Naive thymus-derived CD8-positive, alpha-beta T cell (primary cell): ENCODE measurements around the gene MYO18B. TPM values are rescaled to one million over a fixed set of nuclear protein-coding genes. Genes with fewer than 3 reads are reported as not detected.

ENCODE experiments used
- ATAC-seq, 2 donors: fragments of 150-1000 bp; cut with Tn5 transposase in 1 of 2; sonication (Bioruptor Pico), chemical (Tn5 transposase) in 1 of 2; 1 replicate in 1 of 2; 2 replicates in 1 of 2; pipeline ENCODE4 v1.10.0; 2021; ENCODE audit warnings: mild to moderate bottlenecking in 2 of 2, moderate library complexity in 2 of 2
- POLR2A ChIA-PET: fragments of 350-600 bp; sonication (Branson Sonifier 250); formaldehyde crosslinking; loops from one replicate; lab custom pipeline; 2021; ENCODE audit warnings: antibody characterized with exemption; lab: Charles Lee
- DNase-seq, 10 donors: peaks; one replicate each; pipeline versions ENCODE4 v3.0.0 to v3.0.0-alpha.2; 2020 to 2022
- H3K27ac Mint-ChIP-seq, 10 donors: one replicate each; pipeline ENCODE4 v1.8.0; 2020 to 2022; ENCODE audit warnings: mild to moderate bottlenecking in 10 of 10, mixed read lengths in 10 of 10, moderate library complexity in 4 of 10, inconsistent platforms in 1 of 10
- H3K27me3 Mint-ChIP-seq, 5 donors: one replicate each; pipeline ENCODE4 v1.8.0; 2021 to 2022; ENCODE audit warnings: mixed read lengths in 5 of 5
- H3K36me3 Mint-ChIP-seq, 3 donors: one replicate each; pipeline ENCODE4 v1.8.0; 2020 to 2022; ENCODE audit warnings: mixed read lengths in 3 of 3, mild to moderate bottlenecking in 2 of 3, inconsistent platforms in 1 of 3
- H3K4me1 Mint-ChIP-seq, 4 donors: one replicate each; pipeline ENCODE4 v1.8.0; 2021 to 2022; ENCODE audit warnings: mixed read lengths in 4 of 4
- H3K4me3 Mint-ChIP-seq, 10 donors: one replicate each; pipeline ENCODE4 v1.8.0; 2020 to 2022; ENCODE audit warnings: mild to moderate bottlenecking in 10 of 10, mixed read lengths in 10 of 10, moderate library complexity in 6 of 10, inconsistent platforms in 1 of 10
- H3K9me3 Mint-ChIP-seq, 9 donors: one replicate each; pipeline ENCODE4 v1.8.0; 2020 to 2022; ENCODE audit warnings: mixed read lengths in 9 of 9, mild to moderate bottlenecking in 3 of 9, inconsistent platforms in 1 of 9, moderate library complexity in 1 of 9
- polyA plus RNA-seq, 3 donors: library from polyadenylated mRNA; unstranded; fragments of 300-500 nt; fragmentation: Illumina TruSeq; gene quantifications; one replicate each; pipeline ENCODE4 v1.2.3, GENCODE V29; 2021
- total RNA-seq, 8 experiments: library from RNA in 2 of 8; stranded (reverse) in 2 of 8; gene quantifications; one replicate each; pipeline ENCODE4 v1.2.3 and lab custom pipeline; 2021 to 2026

Gene MYO18B
- total and polyA plus RNA-seq, 5 experiments from 2014 or later: 0.14 to 1.4 (median 1.1) TPM; not detected in 2

DNA sequence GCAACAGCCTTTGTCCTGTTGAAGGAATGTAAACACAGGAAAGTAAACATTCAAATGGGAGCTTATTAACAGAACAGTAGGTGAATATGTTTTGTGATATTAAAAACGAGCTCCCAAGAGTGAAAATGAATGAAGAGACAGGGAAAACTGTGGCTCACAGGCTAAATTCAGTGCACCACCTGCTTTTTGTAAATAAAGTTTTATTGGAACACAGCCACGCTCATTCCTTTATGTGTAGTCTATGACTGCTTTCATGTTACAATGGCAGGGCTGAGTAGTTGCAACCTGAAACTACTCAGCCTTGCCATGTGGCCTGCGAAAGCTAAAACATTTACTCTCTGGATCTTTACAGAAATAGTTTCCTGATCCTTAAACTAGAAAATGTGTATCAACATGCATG, 136.9 kb downstream of the MYO18B start:
- H3K9me3 Mint-ChIP-seq: no peaks in the 10 kb centered on the region
- no peak overlapping the region for H3K4me3 Mint-ChIP-seq

DNA sequence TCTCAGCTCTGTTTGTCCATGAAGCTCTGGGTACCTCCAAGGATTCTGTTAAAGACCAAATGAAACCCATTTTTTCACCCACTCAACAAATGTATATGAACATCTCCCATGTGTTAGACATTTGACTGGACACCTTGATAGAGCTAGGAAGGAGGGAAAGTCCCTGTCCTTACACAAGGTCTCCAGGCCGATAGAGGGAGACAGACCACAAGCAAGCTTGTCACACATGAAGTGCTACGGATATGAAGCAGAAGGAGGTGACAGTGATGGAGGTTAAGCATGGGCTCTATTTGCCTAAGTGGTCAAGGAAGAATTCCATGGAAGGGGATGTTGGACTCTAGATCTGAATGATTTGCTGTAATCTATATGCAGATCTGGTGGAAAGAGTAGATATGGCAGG, 138.5 kb downstream of the MYO18B start:
- Mint-ChIP-seq H3K9me3 (no peaks in the 10 kb centered on the region), H3K4me3 (no peak overlapping the region), H3K27ac (no peak overlapping the region), H3K36me3 (no peaks in the 10 kb centered on the region), H3K4me1 (no peaks in the 10 kb centered on the region), H3K27me3 (peaks cover 11 to 33% (median 19%) of the 10 kb centered on the region in 5 donors)
- no peak for DNase-seq
- POLR2A ChIA-PET: no interaction called here
- no peak for ATAC-seq

More for the DNA sequence above, 136.9 kb downstream of the MYO18B start:
- Mint-ChIP-seq H3K27ac (no peak overlapping the region), H3K36me3 (no peaks in the 10 kb centered on the region), H3K27me3 (peaks cover 10 to 24% (median 17%) of the 10 kb centered on the region in 5 donors), H3K4me1 (no peaks in the 10 kb centered on the region)
- POLR2A ChIA-PET: no interaction called here
- no peak for DNase-seq
- ATAC-seq: no peak

DNA sequence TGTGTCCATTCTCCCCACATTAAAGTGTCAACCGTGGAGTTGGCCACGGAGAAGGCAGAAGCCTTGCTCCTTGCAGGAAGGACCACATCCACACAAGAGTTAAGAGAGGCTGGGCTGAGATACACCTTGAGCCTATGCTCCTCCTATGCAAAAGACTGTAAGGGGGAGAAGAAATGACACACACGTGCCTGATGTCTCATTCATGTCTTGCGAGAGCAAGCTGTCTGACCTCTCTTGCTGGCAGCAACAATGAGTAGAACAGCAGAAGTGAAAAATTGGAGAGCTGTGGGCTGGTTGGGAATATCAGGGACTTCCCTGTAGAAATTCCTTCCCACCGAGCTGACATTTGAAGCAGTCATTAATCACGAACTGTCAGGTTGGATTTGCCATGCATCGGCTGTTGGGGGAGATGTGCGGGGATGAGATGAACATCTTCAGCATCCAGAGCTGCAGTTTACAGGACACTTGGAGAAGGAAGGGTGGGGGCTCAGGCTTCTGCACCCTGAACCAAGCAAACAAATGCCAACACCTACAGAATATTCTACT, 139.3 kb downstream of the MYO18B start:
- H3K4me1 Mint-ChIP-seq: no peaks in the 10 kb centered on the region
- DNase-seq (no peak), ATAC-seq (no peak)
- H3K27ac Mint-ChIP-seq: no peak overlapping the region
- H3K36me3 Mint-ChIP-seq: no peaks in the 10 kb centered on the region
- H3K9me3 Mint-ChIP-seq: no peaks in the 10 kb centered on the region
- no peak overlapping the region for H3K4me3 Mint-ChIP-seq
- POLR2A ChIA-PET: no interaction called here
- H3K27me3 Mint-ChIP-seq: peaks cover 7 to 37% (median 19%) of the 10 kb centered on the region in 5 donors

DNA sequence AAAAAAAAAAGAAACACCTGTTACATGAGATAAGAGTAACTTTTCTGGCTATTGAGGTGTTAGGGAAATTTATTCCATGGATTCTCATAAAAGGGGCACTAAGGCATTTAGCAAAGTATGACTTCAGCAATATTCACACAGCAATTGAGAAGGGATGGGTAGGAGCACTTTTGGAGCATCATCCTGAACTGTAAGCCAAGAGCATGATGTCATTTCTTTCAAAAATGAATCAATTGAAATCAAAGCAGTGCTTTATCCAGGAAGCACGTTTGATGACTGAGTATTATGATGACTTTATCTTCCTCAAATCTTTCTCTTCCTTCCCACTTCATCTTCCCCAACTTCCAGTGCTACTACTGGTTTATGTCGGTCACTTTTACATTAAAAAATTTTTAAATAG, 140.4 kb downstream of the MYO18B start:
- Mint-ChIP-seq H3K4me1 (no peaks in the 10 kb centered on the region), H3K27me3 (peaks cover 5 to 37% (median 19%) of the 10 kb centered on the region in 5 donors), H3K4me3 (no peak overlapping the region), H3K36me3 (no peaks in the 10 kb centered on the region), H3K9me3 (no peaks in the 10 kb centered on the region), H3K27ac (no peak overlapping the region)
- POLR2A ChIA-PET: no interaction called here
- DNase-seq: no peak
- no peak for ATAC-seq

DNA sequence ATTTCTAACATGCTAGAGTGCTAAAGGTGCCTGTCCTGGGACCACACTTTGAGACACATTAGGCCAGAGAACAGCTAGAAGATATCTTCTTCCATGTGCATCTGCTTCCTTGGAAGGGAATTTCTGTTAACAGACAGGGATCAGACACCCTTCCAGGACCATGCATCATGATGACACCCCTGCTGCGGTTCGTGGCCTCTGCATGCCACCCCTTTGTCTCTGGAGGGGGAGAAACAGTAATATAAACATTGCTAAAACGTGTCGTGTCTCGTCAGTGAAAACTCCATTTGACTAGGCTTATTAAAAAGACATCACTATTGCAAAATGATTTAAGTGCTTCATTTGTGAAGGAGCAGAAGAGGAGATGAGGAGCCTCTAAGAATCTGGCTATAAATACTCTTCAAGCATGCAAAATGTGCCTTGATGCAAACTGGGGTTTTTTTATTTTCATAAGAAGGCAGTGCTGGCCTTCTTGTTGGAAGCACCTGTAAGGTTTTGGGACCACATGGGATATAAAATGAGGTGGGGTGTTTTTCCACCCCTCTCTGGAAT, 141.6 kb downstream of the MYO18B start:
- H3K4me3 Mint-ChIP-seq: no peak overlapping the region
- H3K4me1 Mint-ChIP-seq: no peaks in the 10 kb centered on the region
- DNase-seq (no peak), ATAC-seq (no peak)
- H3K9me3 Mint-ChIP-seq: no peaks in the 10 kb centered on the region
- no peaks in the 10 kb centered on the region for H3K36me3 Mint-ChIP-seq
- no peak overlapping the region for H3K27ac Mint-ChIP-seq
- H3K27me3 Mint-ChIP-seq: peaks cover 4 to 29% (median 21%) of the 10 kb centered on the region in 5 donors
- POLR2A ChIA-PET: no interaction called here

DNA sequence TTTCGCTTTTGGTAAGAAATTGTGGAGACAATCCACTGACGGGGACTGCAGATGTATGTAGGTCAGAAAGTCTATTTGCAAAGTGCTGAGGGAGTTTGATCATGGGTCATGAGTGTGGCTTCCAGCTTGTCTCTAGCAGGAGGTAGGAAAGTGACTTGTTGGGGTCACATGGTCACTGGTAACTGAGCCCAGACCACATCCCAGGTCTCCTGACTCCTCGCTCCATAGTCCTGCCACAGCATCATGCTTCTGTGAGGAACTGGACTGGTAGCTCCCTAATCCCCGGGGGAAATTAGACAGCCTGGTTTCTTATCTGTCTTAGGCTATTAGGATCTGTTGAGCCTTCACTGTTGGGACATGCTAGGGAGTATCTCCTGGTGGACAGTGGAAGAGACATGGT, 142.1 kb downstream of the MYO18B start:
- no peaks in the 10 kb centered on the region for H3K36me3 Mint-ChIP-seq
- DNase-seq (no peak), ATAC-seq (no peak)
- POLR2A ChIA-PET: no interaction called here
- no peak overlapping the region for H3K4me3 Mint-ChIP-seq
- H3K9me3 Mint-ChIP-seq: no peaks in the 10 kb centered on the region
- H3K27ac Mint-ChIP-seq: no peak overlapping the region
- no peaks in the 10 kb centered on the region for H3K4me1 Mint-ChIP-seq
- peaks cover 4 to 29% (median 19%) of the 10 kb centered on the region in 5 donors for H3K27me3 Mint-ChIP-seq

DNA sequence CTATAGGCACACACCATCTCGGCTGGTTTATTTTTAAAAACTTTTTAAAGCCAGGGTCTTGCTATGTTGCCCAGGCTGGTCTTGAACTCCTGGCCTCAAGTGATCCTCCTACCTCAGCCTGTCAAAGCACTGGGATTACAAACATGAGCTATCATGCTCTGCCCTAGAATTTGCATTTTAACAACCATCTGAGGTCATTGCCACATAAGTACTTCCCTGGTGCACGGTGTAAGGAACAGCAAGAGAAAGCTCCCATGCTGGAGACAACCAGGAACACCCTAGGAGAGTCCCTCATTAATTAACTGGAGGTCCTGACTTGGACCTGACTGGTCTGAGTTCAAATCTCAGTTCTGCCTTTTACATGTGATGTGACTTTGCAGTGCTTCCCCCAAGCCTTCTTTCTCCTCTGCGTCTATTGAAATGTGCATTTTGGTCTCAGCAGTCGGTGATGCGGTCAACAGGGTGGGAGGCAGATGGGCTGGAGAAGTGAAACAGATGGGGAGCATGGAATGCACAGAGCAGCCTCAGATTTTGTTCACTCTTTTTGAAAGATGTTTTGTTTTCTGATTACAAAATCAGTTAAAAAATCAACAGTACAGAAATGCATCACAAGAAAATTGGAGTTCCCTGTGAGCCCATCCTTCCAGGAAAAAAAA, 146.5 kb downstream of the MYO18B start:
- H3K36me3 Mint-ChIP-seq: no peaks in the 10 kb centered on the region
- H3K9me3 Mint-ChIP-seq: no peaks in the 10 kb centered on the region
- H3K4me3 Mint-ChIP-seq: no peak overlapping the region
- peaks cover 0 to 35% (median 15%) of the 10 kb centered on the region in 5 donors for H3K27me3 Mint-ChIP-seq
- POLR2A ChIA-PET: no interaction called here
- no peak for DNase-seq
- H3K27ac Mint-ChIP-seq: peak overlapping the region in 1 of 10 donors; percentile 19
- no peaks in the 10 kb centered on the region for H3K4me1 Mint-ChIP-seq
- no peak for ATAC-seq

DNA sequence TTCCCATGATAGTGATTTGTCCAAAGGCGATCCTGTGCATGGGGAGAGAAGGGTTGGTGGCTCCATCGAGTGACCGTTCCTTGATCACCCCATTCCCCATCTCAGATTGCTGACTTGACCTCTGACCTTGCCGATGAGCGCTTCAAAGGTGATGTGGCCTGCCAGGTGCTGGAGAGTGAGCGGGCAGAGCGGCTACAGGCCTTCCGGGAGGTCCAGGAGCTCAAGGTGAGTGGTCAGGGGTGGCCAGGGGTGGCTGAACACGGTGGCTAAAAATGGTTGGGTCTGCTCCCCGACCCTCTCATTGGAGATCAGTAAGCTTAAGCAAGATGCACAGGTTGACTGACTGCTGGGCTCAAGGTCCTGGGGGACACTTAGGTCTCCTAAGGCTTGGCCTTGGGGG, 148.7 kb downstream of the MYO18B start:
- H3K36me3 Mint-ChIP-seq: no peaks in the 10 kb centered on the region
- ATAC-seq: no peak
- POLR2A ChIA-PET: no interaction called here
- H3K27ac Mint-ChIP-seq: no peak overlapping the region
- no peak for DNase-seq
- no peak overlapping the region for H3K4me3 Mint-ChIP-seq
- H3K27me3 Mint-ChIP-seq: peaks cover 3 to 38% (median 21%) of the 10 kb centered on the region in 5 donors
- no peaks in the 10 kb centered on the region for H3K9me3 Mint-ChIP-seq
- no peaks in the 10 kb centered on the region for H3K4me1 Mint-ChIP-seq

DNA sequence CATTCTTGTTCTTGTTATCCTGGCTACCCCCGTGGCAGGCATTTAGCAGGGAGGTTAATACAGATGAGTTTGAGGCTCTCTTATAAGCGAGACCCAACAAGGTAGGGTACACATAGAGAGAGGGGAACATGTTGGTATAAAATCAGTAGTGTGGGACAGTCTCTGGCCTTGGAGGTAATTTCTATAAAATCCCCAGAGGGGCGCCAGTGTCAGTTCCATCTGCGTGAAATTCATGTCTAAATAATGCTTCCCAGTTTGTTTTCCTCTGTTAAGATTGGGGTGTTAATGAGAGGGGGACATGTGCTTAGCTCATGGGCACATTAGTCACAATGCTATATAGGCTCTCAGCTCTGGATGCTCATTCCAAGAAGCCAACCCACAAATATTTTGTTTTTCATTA, 150.7 kb downstream of the MYO18B start:
- ATAC-seq: no peak
- H3K4me3 Mint-ChIP-seq: no peak overlapping the region
- POLR2A ChIA-PET: no interaction called here

DNA sequence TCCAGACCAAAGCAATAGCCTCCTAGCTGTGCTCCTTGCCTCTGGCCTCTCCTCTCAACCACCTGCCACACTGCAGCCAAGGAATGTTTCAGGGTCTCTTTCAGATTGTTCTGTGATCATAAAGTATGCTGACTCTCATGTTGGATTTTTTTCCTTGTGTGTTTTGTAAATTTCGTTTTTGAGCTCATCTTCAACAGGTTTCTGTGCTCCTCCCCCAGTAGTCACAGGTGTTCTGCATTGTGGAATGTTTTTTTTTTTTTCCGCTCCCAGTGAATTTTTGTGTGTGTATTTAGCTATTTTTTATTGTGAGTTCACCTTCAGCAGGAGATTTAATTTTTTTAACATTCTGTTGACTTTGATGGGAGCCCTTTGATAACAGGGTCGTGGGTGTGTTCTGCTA, 153.7 kb downstream of the MYO18B start:
- Mint-ChIP-seq H3K36me3 (no peaks in the 10 kb centered on the region), H3K4me3 (no peak overlapping the region), H3K4me1 (no peaks in the 10 kb centered on the region), H3K27me3 (peaks cover 3 to 36% (median 16%) of the 10 kb centered on the region in 5 donors), H3K9me3 (no peaks in the 10 kb centered on the region), H3K27ac (no peak overlapping the region)
- POLR2A ChIA-PET: no interaction called here
- ATAC-seq: no peak
- DNase-seq: no peak

More for the DNA sequence above, 150.7 kb downstream of the MYO18B start:
- no peak overlapping the region for H3K27ac Mint-ChIP-seq
- H3K9me3 Mint-ChIP-seq: no peaks in the 10 kb centered on the region
- peaks cover 6 to 42% (median 18%) of the 10 kb centered on the region in 5 donors for H3K27me3 Mint-ChIP-seq
- DNase-seq: no peak
- H3K36me3 Mint-ChIP-seq: no peaks in the 10 kb centered on the region
- no peaks in the 10 kb centered on the region for H3K4me1 Mint-ChIP-seq

DNA sequence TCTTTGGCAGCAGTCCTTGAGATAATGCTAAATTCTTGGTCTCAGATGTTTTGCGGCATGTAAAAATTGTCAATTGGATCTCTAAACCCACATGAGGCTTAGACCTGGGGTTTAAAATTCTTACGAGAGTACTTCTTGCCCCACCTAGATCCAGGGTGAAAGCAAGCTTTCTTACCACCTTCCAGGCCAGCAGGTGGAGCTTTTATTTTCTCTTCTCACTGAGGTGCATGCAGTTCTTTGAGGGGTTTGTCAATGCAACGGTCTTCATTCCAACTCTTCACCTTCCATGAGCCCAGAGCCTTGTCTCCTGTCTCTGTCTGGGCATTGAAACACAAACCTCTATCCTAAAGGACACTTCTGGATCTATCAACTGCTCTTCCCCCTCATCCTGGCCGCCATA, 154.1 kb downstream of the MYO18B start:
- POLR2A ChIA-PET: no interaction called here
- ATAC-seq (no peak), DNase-seq (no peak)
- Mint-ChIP-seq H3K27me3 (peaks cover 3 to 32% (median 14%) of the 10 kb centered on the region in 5 donors), H3K9me3 (no peaks in the 10 kb centered on the region), H3K4me1 (no peaks in the 10 kb centered on the region), H3K27ac (peak overlapping the region in 1 of 10 donors; percentile 52), H3K36me3 (no peaks in the 10 kb centered on the region), H3K4me3 (no peak overlapping the region)

DNA sequence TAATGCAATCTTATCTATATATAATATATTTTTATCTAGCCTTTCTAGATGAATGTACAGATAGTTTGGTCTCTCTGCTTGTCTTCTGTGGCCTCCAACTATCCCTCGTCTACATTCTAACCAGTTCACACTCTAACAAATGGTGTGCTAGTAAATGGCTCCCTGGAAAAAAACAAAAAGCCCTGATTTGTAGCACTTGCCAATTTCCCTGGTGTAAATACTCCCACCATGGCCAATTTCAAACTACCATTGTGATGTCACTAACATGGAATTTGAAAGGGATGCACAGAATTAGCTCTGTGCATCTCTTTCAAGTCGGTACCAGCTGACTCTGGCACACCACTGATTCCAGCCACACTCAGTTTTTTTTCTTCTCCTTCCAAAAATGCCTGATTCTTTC, 154.6 kb downstream of the MYO18B start:
- no peak for ATAC-seq
- no peaks in the 10 kb centered on the region for H3K36me3 Mint-ChIP-seq

DNA sequence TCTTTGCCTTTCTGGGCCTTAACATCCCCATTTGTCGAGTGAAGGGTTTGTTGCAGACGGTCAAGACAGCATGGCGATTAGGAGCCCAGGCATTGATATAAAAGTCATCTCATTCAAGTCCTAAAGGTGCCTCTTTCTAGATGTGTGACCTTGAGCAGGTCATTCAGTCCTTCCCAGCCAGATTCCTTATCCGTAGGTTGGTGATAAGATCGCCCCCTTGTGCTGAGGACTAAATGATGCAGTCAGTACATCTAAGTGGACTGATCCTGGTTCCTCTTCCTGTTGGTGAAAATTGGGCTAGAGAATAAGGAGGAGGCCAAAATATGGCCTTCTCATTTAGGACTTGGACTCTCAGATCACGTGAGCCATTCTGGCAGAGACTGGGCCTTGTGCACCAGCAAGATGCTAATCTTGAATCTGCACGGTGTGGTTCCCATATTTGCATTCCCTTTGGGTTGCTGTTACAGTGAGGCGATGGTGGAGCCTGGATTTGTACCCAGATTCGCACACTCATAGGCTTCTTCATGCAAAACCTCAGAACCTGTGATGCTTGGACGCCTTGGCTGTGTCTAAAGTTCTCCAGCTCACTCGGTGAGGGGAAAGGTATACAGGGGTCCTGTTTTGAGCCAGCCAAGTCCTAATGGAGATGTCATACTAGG, 156.8 kb downstream of the MYO18B start:
- no peaks in the 10 kb centered on the region for H3K4me1 Mint-ChIP-seq
- H3K9me3 Mint-ChIP-seq: peaks cover 0 to 2% (median 0%) of the 10 kb centered on the region in 9 donors
- ATAC-seq (no peak), DNase-seq (no peak)
- H3K27ac Mint-ChIP-seq: no peak overlapping the region
- no peaks in the 10 kb centered on the region for H3K36me3 Mint-ChIP-seq
- POLR2A ChIA-PET: no interaction called here
- H3K4me3 Mint-ChIP-seq: no peak overlapping the region
- peaks cover 9 to 33% (median 23%) of the 10 kb centered on the region in 5 donors for H3K27me3 Mint-ChIP-seq

More for the DNA sequence above, 154.6 kb downstream of the MYO18B start:
- H3K27me3 Mint-ChIP-seq: peaks cover 3 to 27% (median 16%) of the 10 kb centered on the region in 5 donors
- no peak overlapping the region for H3K4me3 Mint-ChIP-seq
- POLR2A ChIA-PET: no interaction called here
- no peak for DNase-seq
- H3K27ac Mint-ChIP-seq: no peak overlapping the region
- H3K9me3 Mint-ChIP-seq: no peaks in the 10 kb centered on the region
- H3K4me1 Mint-ChIP-seq: no peaks in the 10 kb centered on the region
